Peyer's patch (tissue), 4 donors: ENCODE measurements around the gene NPM3.

Source experiments
- CTCF ChIP-seq, 6 experiments: fragments of 450-650 bp in 4 of 6; fragments of 200-600 bp in 2 of 6; sonication (generic) in 1 of 6; IDR thresholded peaks; one replicate each; pipeline ENCODE4 v1.5.1; 2017 to 2019; ENCODE audit warnings: antibody characterized with exemption in 6 of 6, mild to moderate bottlenecking in 3 of 6, moderate library complexity in 1 of 6
- POLR2A ChIP-seq, 2 donors: fragments of 450-650 bp; IDR thresholded peaks; one replicate each; pipeline ENCODE4 v1.5.1; 2017; ENCODE audit warnings: antibody characterized with exemption in 2 of 2, mild to moderate bottlenecking in 2 of 2, moderate library complexity in 2 of 2

- no peak for TF ChIP-seq CTCF (IDR thresholded peaks at IDR 0.05)
- no peak for TF ChIP-seq POLR2A (IDR thresholded peaks at IDR 0.05)
These were observed 39.0 kb downstream of the NPM3 start for GRCh38 chr10:101744267-101744666.
